Activated T-cell treated with anti-CD3 and anti-CD28 coated beads, Interleukin-2, amount 50 U/mL, for 1 hour (primary cell): ENCODE data around the gene AZU1.
"Not testable (repeated sequence)": the region's sequence is repeated elsewhere in the genome, so short reads cannot be mapped to it uniquely, and the experiment has no call there.

Source experiments
- DNase-seq: peaks from one replicate; pipeline ENCODE4 v3.0.0-alpha.2; 2020

AZU1 gene

DNA sequence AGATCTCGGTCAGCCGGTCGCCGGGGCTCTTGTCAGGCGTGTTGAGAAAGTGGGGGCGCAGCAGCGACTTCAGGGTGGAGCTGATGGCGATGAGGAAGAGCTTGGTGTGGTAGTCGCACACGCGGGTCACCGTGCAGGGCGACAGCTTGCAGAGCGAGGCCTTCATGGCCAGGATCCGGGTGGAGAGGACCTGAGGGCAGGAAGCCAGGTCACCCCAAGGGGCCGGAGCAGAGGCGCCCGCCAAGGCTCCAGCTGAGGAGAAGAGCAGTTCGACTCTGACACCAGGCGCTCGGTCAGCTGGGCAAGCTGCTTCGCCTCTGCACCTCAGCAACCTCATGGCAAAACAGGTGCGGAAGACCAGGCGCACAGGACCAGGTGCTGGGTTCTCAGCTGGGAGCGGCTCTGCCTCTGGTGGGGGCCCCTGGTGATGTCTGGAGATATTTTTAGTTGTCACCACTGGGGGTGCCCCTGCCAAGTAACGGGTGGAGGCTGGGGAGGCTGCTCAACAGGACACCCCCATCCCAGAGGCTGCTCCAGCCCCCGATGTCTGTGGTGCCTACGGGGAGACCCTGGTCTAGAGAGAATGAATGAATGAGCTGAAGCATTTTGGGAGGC, 47.7 kb downstream of the AZU1 start:
- DNase-seq: no peak

DNA sequence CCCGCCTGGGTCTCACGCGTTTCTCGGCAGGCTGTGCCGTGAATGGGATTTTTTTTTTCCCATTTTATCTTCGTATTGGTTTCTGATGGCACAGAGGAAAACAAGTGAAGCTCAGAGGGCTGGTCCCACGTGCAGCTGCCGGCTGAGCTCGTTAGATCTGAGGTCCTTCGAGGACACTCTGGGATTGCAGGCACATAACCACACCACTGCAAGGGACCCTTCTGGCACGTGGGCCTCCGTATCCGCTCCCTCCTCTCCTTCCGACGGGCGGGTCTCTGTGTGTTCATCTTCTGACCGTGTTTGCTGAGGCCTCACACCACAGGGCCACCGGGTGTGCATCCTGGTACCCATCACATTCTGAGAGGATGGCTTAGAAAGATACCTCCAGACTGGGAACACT, 48.5 kb downstream of the AZU1 start:
- DNase-seq: no peak

DNA sequence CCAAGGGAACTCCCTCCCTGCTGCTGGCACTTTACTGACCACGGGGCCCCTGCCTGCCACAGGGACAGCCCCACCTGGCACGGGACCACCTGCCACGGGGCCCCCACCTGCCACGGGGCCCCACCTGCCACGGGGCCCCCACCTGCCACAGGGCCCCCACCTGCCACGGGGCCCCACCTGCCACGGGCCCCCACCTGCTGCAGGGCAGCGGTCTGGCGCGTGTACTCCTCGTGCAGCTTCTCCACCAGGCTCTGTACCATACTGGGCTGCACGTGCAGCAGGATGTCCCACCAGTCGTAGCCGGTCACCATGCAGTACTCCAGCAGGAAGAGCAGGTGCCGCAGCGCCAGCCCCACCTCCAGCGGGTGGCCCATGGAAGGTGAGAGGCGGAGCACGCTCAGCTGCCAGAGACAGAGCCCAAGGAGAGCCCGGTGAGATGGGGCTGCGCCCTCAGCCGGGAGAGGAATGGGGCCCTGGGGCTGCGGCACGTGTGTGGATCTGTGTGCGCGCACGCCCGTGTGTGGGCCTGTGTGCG, 49.2 kb downstream of the AZU1 start:
- no peak for DNase-seq

DNA sequence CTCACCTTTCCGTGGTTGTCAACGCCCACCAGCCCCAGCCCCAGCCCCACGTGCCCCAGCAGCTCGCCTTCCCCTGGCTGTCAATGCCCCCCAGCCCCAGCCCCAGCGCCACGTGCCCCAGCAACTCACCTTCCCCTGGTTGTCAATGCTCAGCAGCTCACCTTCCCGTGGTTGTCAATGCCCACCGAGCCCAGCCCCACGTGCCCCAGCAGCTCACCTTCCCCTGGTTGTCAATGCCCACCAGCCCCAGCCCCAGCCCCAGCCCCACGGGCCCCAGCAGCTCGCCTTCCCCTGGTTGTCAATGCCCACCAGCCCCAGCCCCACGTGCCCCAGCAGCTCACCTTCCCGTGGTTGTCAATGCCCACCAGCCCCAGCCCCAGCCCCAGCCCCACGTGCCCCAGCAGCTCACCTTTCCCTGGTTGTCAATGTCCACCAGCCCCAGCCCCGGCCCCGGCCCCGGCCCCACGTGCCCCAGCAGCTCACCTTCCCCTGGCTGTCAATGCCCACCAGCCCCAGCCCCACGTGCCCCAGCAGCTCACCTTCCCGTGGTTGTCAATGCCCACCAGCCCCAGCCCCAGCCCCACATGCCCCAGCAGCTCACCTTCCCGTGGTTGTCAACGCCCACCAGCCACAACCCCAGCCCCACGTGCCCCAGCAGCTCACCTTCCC, 50.5 kb downstream of the AZU1 start:
- DNase-seq: not testable (repeated sequence)

DNA sequence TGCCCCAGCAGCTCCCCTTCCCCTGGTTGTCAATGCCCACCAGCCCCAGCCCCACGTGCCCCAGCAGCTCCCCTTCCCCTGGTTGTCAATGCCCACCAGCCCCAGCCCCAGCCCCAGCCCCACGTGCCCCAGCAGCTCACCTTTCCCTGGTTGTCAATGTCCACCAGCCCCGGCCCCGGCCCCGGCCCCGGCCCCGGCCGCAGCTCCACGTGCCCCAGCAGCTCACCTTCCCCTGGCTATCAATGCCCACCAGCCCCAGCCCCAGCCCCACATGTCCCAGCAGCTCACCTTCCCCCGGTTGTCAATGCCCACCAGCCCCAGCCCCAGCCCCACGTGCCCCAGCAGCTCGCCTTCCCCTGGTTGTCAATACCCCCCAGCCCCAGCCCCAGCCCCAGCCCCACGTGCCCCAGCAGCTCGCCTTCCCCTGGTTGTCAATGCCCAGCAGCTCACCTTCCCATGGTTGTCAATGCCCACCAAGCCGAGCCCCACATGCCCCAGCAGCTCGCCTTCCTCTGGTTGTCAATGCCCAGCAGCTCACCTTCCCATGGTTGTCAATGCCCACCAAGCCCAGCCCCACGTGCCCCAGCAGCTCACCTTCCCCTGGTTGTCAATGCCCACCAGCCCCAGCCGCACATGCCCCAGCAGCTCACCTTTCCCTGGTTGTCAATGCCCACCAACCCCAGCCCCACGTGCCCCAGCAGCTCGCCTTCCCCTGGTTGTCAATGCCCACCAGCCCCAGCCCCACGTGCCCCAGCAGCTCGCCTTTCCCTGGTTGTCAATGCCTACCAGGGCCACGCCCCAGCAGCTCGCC, 51.3 kb downstream of the AZU1 start:
- DNase-seq: not testable (repeated sequence)

DNA sequence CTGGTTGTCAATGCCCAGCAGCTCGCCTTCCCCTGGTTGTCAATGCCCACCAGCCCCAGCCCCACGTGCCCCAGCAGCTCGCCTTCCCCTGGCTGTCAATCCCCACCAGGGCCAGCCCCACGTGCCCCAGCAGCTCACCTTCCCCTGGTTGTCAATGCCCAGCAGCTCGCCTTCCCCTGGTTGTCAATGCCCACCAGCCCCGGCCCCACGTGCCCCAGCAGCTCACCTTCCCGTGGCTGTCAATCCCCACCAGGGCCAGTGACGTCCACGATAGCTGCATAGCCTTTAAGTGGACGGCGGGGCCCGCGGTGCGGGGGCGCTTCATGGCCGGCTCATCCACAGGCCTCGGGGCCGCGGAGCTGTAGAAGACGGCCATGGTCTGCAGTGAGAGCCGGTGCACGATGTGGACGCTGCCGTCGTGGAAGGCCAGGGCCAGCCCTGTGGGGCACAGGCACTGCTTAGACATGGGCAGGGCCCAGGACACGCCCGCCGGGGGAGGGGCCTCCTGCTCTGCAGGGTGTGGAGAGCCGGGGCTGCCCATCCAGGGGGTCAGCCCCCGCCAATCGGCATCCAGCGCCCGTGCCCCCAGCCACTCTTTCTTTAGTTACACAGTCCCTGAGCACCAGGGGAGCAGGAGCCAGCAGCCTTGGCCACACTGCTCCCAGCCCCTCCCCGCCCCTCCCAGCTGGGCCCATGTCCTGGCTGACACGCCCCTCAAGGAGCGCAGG, 52.2 kb downstream of the AZU1 start:
- no peak for DNase-seq
